GM20431 (cell line): Measurements from ENCODE around the gene IL20RA.
"Not testable (repeated sequence)": the region's sequence is repeated elsewhere in the genome, so short reads cannot be mapped to it uniquely, and the experiment has no call there.

Source experiments
- in situ Hi-C: fragments of 300-500 bp; cut with MseI, MboI; formaldehyde crosslinking; loops from one replicate; pipeline ENCODE4 v1.15.0; 2020; ENCODE audit warnings: low sequenced_read_pairs; ENCODE audit not compliant: unreplicated experiment

Gene IL20RA

DNA sequence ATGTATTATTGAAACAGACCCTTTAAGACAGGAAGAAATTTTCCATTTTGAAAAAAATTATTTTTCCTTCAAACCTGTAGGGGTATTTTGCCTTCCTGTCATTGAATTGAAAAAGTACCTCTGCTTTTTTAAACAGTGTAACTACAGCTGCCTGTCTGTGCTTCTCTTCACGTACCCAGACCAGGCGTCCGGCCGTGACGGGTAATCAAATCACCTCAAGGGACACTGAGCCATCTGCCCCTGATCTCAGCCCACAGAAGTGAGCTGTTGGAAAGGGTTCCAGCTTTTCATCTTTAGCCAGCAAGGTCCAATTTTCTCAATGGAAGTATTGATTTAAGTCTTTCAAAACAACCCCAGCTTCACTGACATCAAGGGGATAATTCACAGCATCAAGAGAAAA lies 64.7 kb downstream of the IL20RA start:
- in situ Hi-C loops: no loop called here

GRCh38 chr6:136979206-136979605 lies 65.6 kb downstream of the IL20RA start:
- in situ Hi-C loops: no loop called here

GRCh38 chr6:136977075-136977474 lies 67.7 kb downstream of the IL20RA start:
- in situ Hi-C loops: no loop called here

- in situ Hi-C loops: no loop called here
Measured at GRCh38 chr6:136975089-136975715, 69.6 kb downstream of the IL20RA start.

DNA sequence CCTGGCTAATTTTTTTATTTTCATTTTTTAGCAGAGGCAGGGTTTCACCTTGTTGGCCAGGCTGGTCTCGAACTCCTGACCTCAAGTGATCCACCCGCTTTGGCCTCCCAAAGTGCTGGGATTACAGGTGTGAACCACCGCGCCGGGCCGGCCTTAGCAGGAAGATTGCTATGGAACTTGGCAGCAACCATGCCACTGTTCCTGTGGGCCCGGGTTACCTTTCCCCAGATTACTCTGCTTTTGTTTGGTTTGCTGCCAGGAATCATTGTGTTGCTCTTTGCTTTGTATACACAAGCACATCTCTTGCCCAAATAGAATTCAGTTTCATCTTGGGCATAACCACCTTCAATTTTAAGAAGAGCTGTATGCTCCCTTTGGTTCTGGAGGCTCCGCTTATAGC lies 71.0 kb downstream of the IL20RA start:
- in situ Hi-C loops: not testable (repeated sequence)

DNA sequence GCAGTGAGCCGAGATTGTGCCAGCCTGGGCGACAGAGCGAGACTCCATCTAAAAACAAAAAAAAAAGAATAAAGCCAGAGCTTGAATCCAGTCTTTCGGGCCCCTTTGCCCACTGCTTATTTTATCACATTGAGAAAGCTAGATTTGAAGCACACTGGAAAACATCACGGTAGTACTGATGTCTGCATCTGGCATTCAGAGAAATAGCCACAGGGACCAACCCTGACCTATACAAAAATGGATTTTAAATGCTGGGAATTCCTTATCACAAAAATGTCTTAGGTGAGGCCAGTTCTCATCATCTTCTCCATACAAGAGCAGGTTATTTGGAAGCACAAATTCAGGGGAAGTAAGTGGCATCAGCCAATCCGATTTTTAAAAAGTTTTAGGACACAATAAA lies 73.2 kb downstream of the IL20RA start:
- in situ Hi-C loops: no loop called here

DNA sequence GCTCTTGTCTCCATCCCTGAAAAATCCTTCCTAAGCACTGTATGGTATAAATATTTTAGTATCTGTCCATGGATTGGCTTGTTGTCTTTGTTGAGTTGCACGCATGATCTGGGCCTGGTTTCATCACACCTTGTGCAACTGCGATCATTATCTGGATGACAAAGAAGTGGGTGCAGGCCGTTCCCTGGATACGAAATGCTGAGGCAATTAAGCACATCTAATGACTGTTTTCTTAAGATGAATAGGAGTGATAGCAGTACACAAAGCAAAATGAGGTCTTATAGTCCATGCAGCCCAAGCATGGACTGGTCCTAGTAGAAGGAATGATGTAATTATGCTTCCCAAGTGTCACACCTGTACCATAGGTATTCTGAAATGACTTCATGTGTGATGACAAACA lies 74.8 kb downstream of the IL20RA start:
- in situ Hi-C loops: no loop called here

GRCh38 chr6:136969433-136969832 lies 75.3 kb downstream of the IL20RA start:
- in situ Hi-C loops: no loop called here

DNA sequence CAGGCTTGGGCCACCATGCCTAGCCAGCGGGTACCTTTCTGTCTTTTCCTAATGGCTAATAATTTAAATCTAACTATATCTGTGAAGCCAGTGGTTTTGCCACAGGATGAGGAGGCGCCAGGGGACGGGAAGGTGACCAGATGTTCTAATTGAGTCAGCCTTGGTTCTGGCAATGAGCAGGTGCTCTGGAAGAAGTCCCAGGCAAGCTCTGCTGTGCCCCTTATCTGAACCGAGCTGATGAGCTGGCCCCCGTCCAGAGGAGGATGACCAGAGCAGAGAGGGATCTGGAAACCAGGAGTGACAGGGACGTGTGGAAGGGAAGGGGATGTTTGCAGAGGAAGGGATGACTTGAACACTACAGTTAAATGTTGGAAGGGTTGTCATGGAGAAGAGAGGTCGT lies 75.9 kb downstream of the IL20RA start:
- in situ Hi-C loops: no loop called here

DNA sequence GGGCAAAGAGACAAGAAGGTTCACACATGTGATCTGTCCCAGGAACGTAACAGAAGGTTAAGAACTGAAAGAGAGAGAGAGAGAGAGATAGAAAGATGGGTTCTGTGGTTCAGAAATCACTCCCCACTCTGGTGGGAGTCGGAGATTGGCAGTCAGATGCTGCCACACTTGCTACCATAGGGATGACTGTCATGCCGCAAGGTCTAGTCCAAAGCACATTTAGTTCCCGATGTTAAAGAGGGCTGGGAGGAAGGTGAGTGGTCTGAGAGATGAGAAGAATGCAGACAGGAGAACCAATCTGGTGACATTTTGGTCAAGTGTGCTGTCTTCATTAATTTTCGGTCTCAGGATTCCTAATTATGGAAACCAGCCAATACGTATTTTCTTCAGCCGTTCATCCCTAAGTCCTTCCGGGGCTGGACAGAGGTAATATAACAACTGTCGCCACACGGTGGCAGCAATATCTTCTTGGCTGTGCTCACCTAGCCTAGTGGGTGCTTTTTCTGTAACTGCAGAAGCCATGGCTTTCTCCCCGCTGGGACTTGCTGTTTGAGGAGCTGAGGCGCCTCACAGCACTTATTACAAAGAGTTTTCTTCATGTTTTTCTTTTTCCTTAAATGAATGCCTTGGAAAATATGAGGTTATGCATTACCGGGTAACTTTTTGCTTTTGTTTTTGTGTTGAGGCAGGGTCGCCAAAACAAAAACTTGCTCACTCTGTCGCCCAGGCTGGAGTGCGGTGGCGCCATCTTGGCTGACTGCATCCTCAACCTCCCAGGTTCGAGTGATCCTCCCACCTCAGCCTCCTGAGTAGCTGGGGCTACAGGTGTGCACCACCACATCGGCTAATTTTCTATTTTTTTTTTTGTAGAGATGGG lies 76.7 kb downstream of the IL20RA start:
- in situ Hi-C loops: no loop called here

DNA sequence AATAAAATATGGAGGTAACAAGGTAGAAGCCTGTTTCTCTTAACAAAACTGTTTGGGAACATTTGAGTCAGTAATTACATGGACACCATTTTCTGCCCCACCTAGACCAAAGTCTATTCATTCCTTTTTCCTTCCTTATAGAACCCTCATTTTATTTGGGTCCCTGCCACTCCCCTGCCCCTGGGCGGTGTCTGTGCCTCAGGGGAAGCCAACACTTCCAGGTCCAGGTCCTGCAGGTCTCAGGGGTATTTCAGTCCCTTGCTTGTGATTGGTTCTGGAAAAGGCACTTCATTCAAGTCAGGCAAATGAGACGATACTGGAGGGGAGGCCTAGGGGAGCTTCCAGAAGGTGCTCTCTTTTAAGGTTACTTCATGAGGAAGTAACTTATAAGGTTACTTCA lies 80.4 kb downstream of the IL20RA start:
- in situ Hi-C loops: no loop called here

DNA sequence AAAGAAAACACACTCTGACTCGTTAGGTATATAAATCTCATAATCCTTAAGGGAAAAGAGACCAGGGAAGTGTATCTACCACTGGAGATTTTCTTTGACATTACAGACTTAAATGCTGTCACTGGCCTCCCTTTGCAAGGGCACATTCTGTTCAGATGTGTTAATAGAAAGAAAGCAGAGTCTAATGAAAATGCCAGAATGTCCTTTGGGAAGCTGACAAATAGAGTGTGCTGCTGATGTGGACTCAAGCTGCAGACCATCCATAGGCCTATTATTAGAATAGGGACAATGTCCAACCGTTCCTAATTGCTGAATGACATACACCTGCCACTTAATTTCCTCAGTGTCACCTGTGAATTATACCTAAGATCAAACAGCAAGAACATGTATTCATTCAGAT lies 81.5 kb downstream of the IL20RA start:
- in situ Hi-C loops: no loop called here

- in situ Hi-C loops: no loop called here
Measured at GRCh38 chr6:136962661-136963060, 82.1 kb downstream of the IL20RA start.

DNA sequence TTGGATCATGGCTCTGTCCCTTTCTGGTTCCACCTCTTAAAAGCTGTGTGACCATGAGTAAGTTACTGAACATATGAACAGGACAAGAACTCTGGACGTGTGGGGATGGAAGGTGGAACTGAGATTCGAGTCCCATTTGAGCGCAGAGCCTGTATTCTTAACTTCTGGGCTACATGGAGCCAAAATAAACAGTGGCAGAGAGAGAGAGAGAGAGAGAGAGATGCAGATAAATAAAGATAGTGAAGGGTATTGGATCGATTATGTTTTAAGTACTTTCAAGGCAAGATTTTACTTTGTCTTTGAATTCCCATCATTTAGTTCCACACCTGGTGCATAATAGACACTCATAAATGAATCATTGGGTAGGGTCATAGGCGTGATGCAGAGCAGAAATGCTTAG lies 82.9 kb downstream of the IL20RA start:
- in situ Hi-C loops: no loop called here

DNA sequence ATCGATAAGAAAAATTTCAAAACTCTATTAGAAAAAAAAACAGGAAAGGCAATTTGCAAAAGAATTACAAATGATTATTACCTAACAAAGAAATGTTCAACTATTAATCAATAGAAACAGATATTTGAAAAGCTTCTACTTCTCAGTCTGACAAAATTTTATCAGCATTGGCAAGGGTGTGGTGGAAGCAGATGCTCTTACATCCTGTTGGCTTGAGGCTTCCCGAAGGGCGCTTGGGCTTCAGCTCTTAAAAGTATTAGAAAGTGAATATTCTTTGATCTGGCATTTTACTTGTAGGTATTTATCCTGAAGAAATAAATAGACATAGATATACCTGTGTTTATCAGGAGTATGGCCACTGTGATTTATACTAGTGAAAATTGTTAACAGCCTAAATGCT lies 84.0 kb downstream of the IL20RA start:
- in situ Hi-C loops: no loop called here

DNA sequence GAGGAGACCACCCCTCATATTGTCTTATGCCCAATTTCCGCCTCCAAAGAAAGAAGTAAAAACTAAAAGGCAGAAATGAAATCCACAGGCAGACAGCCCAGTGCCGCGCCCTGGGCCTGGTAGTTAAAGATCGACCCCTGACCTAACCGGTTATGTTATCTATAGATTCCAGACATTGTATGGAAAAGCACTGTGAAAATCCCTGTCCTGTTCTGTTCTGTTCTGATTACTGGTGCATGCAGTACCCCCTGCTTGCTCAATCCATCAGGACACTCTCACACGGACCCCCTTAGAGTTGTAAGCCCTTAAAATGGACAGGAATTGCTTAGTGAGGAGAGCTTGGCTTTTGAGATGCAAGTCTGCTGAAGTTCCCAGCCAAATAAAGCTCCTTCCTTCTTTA lies 84.8 kb downstream of the IL20RA start:
- in situ Hi-C loops: not testable (repeated sequence)

- in situ Hi-C loops: no loop called here
Measured at GRCh38 chr6:136959471-136959891, 85.3 kb downstream of the IL20RA start.

DNA sequence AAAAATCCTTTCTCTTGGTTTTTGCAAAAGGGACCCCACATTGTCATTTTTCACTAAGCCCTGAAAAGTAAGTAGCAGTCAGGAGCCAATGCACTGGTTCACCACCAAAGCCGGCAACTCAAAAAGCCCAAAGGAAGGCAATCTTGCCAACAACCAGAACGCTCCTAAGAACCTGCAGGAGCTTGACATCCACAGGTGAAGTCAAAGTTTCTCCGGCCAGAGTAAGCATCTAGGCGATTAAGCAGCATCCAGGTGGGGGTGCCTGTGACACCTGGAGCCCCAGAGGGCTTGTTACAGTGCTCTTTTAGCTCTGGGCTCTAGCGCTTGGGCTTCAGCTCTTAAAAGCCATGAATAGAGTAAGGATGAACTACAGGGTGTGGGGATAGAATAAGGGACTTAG lies 86.6 kb downstream of the IL20RA start:
- in situ Hi-C loops: no loop called here

- in situ Hi-C loops: no loop called here
Measured at GRCh38 chr6:136956590-136957544, 87.9 kb downstream of the IL20RA start.

GRCh38 chr6:136955123-136955522 lies 89.6 kb downstream of the IL20RA start:
- in situ Hi-C loops: no loop called here
